Measurements from ENCODE around the gene PRDX1.

PRDX1 gene

GRCh38 chr1:45541193-45541592 is 19.5 kb upstream of the PRDX1 start:
- no peak for TF ChIP-seq TEAD4 (IDR thresholded peaks at IDR 0.05)
- TF ChIP-seq CEBPB (IDR thresholded peaks at IDR 0.05): no peak
- no peak for TF ChIP-seq YY1 (IDR thresholded peaks at IDR 0.05; ENCODE audit: low read depth)
- no peak for TF ChIP-seq RAD21 (IDR thresholded peaks at IDR 0.05; ENCODE audit: low read depth)
- TF ChIP-seq USF1 (IDR thresholded peaks at IDR 0.05): no peak
- no peak for TF ChIP-seq REST (IDR thresholded peaks at IDR 0.05; ENCODE audit: low read depth)
- TF ChIP-seq TAF1 (IDR thresholded peaks at IDR 0.05; ENCODE audit: low read depth): no peak
- no peak for TF ChIP-seq MAX (IDR thresholded peaks at IDR 0.05)
- no peak for TF ChIP-seq EGR1 (IDR thresholded peaks at IDR 0.05)
- TF ChIP-seq NFIC (IDR thresholded peaks at IDR 0.05): no peak
- no peak for TF ChIP-seq EP300 (IDR thresholded peaks at IDR 0.05; ENCODE audit: borderline replicate concordance)
- TF ChIP-seq FOXM1 (IDR thresholded peaks at IDR 0.05; ENCODE audit: borderline replicate concordance, low read depth): no peak
- no peak for TF ChIP-seq CREB1 (IDR thresholded peaks at IDR 0.05; ENCODE audit: low read depth)
- no peak for TF ChIP-seq TCF12 (IDR thresholded peaks at IDR 0.05; ENCODE audit: low read depth)
- no peak for TF ChIP-seq ZBTB7A (IDR thresholded peaks at IDR 0.05; ENCODE audit: low read depth)

GRCh38 chr1:45536886-45537285 is 15.2 kb upstream of the PRDX1 start:
- TF ChIP-seq MAX (IDR thresholded peaks at IDR 0.05) (no peak), TAF1 (IDR thresholded peaks at IDR 0.05; ENCODE audit: low read depth) (no peak), RAD21 (IDR thresholded peaks at IDR 0.05; ENCODE audit: low read depth) (no peak)

GRCh38 chr1:45535988-45536766 is 14.5 kb upstream of the PRDX1 start:
- TF ChIP-seq ZBTB7A (IDR thresholded peaks at IDR 0.05; ENCODE audit: low read depth) (no peak), CEBPB (IDR thresholded peaks at IDR 0.05) (no peak), CREB1 (IDR thresholded peaks at IDR 0.05; ENCODE audit: low read depth) (no peak), EGR1 (IDR thresholded peaks at IDR 0.05) (no peak), NFIC (IDR thresholded peaks at IDR 0.05) (no peak), TCF12 (IDR thresholded peaks at IDR 0.05; ENCODE audit: low read depth) (no peak), USF1 (IDR thresholded peaks at IDR 0.05) (no peak), TEAD4 (IDR thresholded peaks at IDR 0.05) (no peak), TAF1 (IDR thresholded peaks at IDR 0.05; ENCODE audit: low read depth) (no peak), FOXM1 (IDR thresholded peaks at IDR 0.05; ENCODE audit: borderline replicate concordance, low read depth) (no peak), YY1 (IDR thresholded peaks at IDR 0.05; ENCODE audit: low read depth) (no peak), MAX (IDR thresholded peaks at IDR 0.05) (no peak), REST (IDR thresholded peaks at IDR 0.05; ENCODE audit: low read depth) (no peak), RAD21 (IDR thresholded peaks at IDR 0.05; ENCODE audit: low read depth) (no peak), EP300 (IDR thresholded peaks at IDR 0.05; ENCODE audit: borderline replicate concordance) (no peak)

- TF ChIP-seq CREB1 (IDR thresholded peaks at IDR 0.05; ENCODE audit: low read depth) (no peak), EGR1 (IDR thresholded peaks at IDR 0.05) (no peak), EP300 (IDR thresholded peaks at IDR 0.05; ENCODE audit: borderline replicate concordance) (no peak), ZBTB7A (IDR thresholded peaks at IDR 0.05; ENCODE audit: low read depth) (no peak), MAX (IDR thresholded peaks at IDR 0.05) (no peak), TCF12 (IDR thresholded peaks at IDR 0.05; ENCODE audit: low read depth) (no peak), YY1 (IDR thresholded peaks at IDR 0.05; ENCODE audit: low read depth) (no peak), TEAD4 (IDR thresholded peaks at IDR 0.05) (no peak), TAF1 (IDR thresholded peaks at IDR 0.05; ENCODE audit: low read depth) (no peak), CEBPB (IDR thresholded peaks at IDR 0.05) (no peak), REST (IDR thresholded peaks at IDR 0.05; ENCODE audit: low read depth) (no peak), RAD21 (IDR thresholded peaks at IDR 0.05; ENCODE audit: low read depth) (no peak), FOXM1 (IDR thresholded peaks at IDR 0.05; ENCODE audit: borderline replicate concordance, low read depth) (no peak), USF1 (IDR thresholded peaks at IDR 0.05) (no peak), NFIC (IDR thresholded peaks at IDR 0.05) (no peak)
Observed at GRCh38 chr1:45531873-45532272, 10.2 kb upstream of the PRDX1 start.

All from Ishikawa (cell line).